GM20000 (cell line): Measurements from ENCODE around the gene PPP1R12C.

Experiments
- DNase-seq: peaks from one replicate; pipeline ENCODE4 v3.0.0; 2012; ENCODE audit warnings: low spot score
- TF ChIP-seq, protein P1 (sequence below): IDR thresholded peaks from 2 replicates; pipeline ENCODE4 v1.5.1; 2012; ENCODE audit warnings: mild to moderate bottlenecking, control low read depth; ENCODE audit errors: extremely low read depth, missing control alignments

The PPP1R12C gene

DNA sequence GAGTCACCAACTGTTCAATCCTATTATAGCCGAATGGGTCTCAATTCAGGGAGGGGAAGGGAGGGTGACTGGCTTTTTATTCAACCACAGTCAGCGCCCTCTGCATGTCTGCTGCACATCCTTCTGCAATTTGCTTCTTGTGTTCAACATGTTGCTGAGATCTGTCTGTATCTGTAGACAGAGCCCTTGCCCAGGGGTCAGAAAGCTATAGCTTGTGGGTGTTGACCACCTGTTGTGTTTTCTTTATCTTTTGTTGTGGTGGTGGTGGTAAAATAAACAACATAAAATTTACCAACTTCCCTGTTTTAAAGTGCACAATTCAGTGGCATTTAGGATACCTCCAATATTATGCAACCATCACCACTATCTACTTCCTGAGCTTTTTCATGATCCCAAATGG is 12.2 kb downstream of the PPP1R12C start:
- TF ChIP-seq, protein P1, sequence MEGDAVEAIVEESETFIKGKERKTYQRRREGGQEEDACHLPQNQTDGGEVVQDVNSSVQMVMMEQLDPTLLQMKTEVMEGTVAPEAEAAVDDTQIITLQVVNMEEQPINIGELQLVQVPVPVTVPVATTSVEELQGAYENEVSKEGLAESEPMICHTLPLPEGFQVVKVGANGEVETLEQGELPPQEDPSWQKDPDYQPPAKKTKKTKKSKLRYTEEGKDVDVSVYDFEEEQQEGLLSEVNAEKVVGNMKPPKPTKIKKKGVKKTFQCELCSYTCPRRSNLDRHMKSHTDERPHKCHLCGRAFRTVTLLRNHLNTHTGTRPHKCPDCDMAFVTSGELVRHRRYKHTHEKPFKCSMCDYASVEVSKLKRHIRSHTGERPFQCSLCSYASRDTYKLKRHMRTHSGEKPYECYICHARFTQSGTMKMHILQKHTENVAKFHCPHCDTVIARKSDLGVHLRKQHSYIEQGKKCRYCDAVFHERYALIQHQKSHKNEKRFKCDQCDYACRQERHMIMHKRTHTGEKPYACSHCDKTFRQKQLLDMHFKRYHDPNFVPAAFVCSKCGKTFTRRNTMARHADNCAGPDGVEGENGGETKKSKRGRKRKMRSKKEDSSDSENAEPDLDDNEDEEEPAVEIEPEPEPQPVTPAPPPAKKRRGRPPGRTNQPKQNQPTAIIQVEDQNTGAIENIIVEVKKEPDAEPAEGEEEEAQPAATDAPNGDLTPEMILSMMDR: no peak
- DNase-seq: no peak

DNA sequence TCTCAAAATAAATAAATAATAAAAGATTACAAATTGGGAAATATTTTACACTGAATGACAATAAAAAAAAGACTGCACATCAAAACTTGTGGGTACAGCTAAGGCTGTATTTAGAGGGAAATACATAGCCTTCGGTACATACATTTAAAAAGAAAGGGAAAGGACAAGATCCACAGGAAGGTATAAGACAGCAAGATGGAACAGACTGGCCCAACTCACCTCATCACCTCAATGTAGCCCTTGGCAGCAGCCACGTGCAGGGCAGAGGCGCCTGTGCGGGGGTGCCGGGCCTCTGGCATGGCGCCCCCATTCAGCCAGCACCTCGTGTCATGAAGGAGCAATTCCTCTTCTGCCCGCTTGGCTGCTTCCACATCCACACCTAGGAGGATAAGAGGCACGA is 14.2 kb downstream of the PPP1R12C start:
- DNase-seq: no peak
- TF ChIP-seq, protein P1: no peak

DNA sequence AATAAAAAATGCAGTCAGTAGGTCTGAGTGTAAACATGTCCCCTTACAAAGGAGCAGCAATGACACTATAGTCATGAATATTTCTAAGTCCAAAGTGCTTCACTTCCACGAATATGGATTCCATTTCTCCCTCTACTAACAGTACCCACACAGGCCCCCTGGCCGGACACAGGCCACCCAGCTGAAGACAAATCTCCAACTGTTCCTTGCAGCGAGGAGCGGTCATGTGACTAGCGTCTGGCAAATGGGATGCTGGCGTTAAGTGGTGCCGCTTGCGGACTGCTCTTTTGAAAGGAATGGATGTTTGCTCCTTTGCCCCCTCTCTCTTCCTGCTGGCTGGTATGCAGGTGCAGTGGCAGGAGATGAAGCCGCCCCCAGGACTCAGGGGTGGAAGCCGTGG is 16.2 kb downstream of the PPP1R12C start:
- no peak for DNase-seq
- TF ChIP-seq, protein P1: no peak

DNA sequence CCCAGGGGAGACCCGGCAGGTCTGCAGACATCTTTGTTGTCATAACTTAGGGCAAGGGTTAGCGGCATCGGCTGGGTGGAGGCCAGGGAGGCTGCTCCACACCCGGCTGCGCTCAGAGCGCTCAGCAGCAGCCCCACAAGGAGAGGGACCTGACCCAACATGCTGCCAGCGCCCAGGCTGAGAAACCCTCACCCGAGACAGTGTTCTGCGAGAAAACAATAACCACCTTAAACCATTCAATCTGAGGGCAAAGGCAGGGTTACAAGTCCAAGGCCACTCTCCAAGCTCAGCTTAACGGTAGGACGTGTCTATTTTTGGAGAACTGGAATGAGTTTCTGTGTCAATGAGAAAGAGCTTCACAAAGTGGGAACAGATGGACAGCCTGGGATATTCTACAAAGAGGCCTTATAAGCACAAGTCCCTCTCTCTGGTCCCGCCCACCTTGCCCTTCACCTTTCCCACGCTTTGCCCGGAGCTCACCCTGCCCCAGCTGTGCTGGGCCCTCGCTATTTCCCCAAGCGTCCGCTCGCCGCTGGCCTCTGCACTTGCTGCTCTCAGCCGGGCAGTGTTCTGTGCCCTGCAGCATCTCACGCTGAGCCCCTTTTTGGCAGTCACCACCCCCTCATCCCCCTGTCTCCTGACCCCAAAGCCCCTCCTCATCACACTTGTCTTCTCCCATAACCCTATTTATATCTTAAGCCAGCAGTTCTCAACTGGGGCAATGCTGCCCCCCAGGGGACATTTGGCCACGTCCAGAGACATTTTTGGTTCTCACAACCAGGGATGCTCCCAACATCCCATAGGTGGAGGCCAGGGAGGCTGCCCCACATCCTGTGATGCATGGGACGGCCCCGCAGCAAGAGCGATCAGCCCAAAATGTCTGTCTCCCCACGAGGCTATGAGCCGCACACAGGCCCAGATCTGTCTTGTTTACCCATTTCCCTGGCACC is 17.6 kb downstream of the PPP1R12C start:
- no peak for DNase-seq

DNA sequence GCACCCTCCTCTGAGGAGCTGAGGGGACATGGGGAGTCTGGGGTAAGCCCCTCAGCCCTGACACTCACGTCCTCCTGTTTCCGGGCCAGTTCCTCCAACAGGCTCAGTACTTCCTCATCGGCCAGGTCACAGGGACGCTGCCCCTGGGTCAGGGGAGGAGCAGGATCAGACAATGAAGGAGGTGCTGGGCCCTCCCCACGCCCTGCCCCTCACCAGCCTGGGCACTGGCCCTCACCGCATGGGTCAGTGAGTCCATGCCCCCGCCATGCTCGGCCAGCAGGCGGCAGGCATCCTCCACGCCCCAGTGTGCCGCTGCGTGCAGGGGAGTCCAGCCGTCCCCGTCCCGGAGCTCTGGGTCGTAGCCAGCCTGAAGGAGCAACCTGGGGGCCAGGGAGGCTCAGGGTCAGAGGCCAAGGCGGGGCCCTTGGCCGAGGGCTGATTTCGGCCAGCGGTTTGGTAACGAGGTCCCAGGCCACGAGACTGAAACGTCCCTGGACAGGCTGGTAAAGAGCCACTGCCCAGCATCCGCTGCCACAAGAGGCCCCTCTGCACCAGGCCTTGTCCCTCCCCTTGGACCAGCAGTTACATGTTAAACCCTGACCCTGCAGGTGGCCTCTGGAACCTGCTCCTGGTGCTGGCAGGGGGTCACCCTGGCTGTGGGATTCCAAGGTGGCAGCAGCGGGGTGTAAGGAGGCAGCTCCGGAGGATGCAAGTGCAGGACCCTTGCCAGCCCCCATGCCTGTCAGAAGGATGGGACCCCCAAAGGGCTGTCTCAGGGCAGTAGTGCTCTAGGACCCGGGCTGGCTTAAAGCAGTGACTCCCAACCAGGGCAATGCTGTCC is 18.5 kb downstream of the PPP1R12C start:
- TF ChIP-seq, protein P1: no peak
- peak; percentile 29 for DNase-seq

More for the DNA sequence above, 17.6 kb downstream of the PPP1R12C start:
- TF ChIP-seq, protein P1: no peak

DNA sequence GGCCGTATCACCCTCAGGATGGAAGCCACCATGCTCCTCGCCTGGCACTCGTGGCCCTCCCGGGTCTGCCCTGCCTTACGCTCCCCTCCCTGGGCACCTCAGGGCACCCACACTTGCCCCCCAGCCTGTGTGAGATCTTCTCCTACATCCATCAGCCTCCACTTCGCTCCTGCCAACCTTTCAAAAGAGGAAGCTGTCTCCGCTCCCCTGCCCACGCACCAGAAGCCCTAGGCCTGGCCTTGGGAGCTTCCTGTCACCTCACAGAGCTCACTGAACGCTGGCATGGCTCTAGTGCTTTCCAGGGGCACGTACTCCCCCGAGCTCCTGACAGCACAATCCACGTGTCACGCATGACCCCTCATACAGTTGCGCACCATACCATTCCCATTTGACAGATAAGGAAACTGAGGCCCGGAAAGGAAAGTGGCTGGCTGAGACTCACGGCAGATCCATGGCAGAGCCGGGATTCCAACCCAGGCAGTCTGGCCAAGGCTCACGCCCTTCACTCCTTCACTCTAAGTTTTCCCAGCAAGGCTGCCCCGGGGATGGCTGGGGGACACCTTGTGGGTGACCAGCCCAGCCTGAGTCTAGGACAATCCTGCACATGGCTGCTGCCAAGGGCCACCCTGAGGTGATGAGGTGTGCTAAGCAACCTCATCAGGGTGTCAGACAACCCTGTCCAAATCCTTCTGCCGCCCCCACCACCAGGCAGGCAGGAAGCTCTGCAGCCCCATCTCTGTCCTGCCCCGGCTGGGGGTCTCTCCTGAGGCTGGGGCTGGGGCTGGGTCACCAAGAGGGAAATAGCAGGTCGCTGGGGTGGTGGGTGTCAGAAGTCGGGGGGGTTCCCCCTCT is 19.3 kb downstream of the PPP1R12C start:
- peak; percentile 30 for DNase-seq
- TF ChIP-seq, protein P1: no peak
